Effector memory CD8-positive, alpha-beta T cell (primary cell): Measurements from ENCODE around the gene FRY.

Source experiments
- ATAC-seq: fragments of 150-1000 bp; cut with Tn5 transposase; replicated peaks from 2 replicates; pipeline ENCODE4 v1.10.0; 2021; ENCODE audit warnings: mild to moderate bottlenecking, moderate library complexity
- DNase-seq, 3 experiments: peaks; one replicate each; pipeline ENCODE4 v3.0.0; 2021
- H3K27ac Mint-ChIP-seq, 2 donors: one replicate each; pipeline ENCODE4 v1.8.0; 2022; ENCODE audit warnings: mild to moderate bottlenecking in 2 of 2, mixed read lengths in 2 of 2, moderate library complexity in 2 of 2
- H3K27me3 Mint-ChIP-seq, 2 donors: one replicate each; pipeline ENCODE4 v1.8.0; 2022; ENCODE audit warnings: mixed read lengths in 2 of 2
- H3K36me3 Mint-ChIP-seq: one replicate; pipeline ENCODE4 v1.8.0; 2022; ENCODE audit warnings: mild to moderate bottlenecking, moderate library complexity, mixed read lengths; ENCODE audit not compliant: insufficient read depth
- H3K4me1 Mint-ChIP-seq, 2 donors: one replicate each; pipeline ENCODE4 v1.8.0; 2022; ENCODE audit warnings: low read depth in 2 of 2, mixed read lengths in 2 of 2
- H3K4me3 Mint-ChIP-seq, 2 donors: one replicate each; pipeline ENCODE4 v1.8.0; 2022; ENCODE audit warnings: mild to moderate bottlenecking in 2 of 2, mixed read lengths in 2 of 2, moderate library complexity in 2 of 2
- H3K9me3 Mint-ChIP-seq, 2 donors: one replicate each; pipeline ENCODE4 v1.8.0; 2022; ENCODE audit warnings: mixed read lengths in 2 of 2

Gene FRY

DNA sequence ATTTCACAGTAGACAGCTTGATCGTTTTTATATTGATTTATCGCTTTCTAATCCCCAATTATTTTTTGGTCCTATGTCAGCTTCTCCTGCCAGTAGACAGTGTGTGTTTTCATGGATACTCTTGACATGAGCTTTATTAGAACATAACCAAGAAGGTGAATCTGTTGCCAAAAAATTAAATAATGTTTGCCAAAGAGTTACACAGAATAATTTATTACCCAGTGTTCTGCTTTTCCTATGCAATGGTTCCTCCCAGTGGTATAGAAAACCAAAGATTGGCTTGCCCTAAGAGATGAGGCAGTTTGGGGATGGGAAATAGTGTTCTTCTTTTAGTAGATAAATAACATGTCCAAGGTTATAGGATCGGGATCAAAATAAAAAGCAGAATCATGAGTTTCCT is 8.5 kb upstream of the FRY start:
- ATAC-seq: no peak
- H3K9me3 Mint-ChIP-seq: no peaks in the 10 kb centered on the region
- H3K4me1 Mint-ChIP-seq: no peaks in the 10 kb centered on the region
- no peak overlapping the region for H3K4me3 Mint-ChIP-seq
- no peak overlapping the region for H3K27ac Mint-ChIP-seq
- no peak for DNase-seq
- peaks cover 0 to 9% of the 10 kb centered on the region in 2 donors for H3K27me3 Mint-ChIP-seq
- H3K36me3 Mint-ChIP-seq: no peaks in the 10 kb centered on the region

DNA sequence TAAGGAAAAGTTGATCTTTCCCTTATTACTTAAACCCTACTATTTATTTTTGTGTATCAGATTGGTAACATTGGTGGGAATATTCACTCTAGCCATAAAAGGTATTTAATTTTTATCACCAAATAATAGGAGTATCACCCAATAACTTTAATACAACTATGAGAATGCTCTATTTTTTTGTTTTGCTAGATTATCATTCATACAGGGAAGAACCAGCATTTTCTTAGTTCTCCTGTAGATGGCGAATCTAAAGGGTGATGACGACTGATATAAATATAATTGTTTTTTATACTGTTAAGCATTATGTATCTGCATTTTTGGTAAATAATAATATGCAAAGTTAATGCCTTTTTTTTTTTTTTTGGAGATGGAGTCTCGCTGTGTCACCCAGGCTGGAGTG is 7.9 kb upstream of the FRY start:
- DNase-seq (no peak), ATAC-seq (no peak)
- Mint-ChIP-seq H3K9me3 (no peaks in the 10 kb centered on the region), H3K4me1 (no peaks in the 10 kb centered on the region), H3K4me3 (no peak overlapping the region), H3K27me3 (peaks cover 0 to 13% of the 10 kb centered on the region in 2 donors), H3K27ac (no peak overlapping the region), H3K36me3 (no peaks in the 10 kb centered on the region)

DNA sequence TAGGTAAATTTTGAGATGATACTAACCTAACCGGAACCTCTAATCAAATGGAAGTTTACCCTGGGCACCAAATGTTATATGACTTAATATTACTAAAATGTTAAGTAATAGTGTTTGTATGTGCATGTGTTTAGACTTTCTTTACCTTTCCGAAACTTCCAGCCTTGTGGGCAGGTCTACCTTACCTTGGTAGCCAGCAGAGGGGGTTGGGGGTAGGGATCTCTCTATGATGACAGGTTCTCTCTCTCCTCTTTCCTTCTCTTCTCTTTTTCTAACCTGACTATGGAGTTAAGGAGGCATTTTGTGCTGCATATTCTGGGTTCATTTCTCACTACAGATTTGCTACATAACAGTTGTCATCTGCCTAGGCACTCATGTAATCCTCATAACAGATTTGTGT is 6.8 kb upstream of the FRY start:
- no peak overlapping the region for H3K4me3 Mint-ChIP-seq
- peaks cover 0 to 14% of the 10 kb centered on the region in 2 donors for H3K27me3 Mint-ChIP-seq
- H3K4me1 Mint-ChIP-seq: no peaks in the 10 kb centered on the region
- ATAC-seq (no peak), DNase-seq (no peak)
- H3K9me3 Mint-ChIP-seq: no peaks in the 10 kb centered on the region
- H3K27ac Mint-ChIP-seq: no peak overlapping the region
- H3K36me3 Mint-ChIP-seq: no peaks in the 10 kb centered on the region

DNA sequence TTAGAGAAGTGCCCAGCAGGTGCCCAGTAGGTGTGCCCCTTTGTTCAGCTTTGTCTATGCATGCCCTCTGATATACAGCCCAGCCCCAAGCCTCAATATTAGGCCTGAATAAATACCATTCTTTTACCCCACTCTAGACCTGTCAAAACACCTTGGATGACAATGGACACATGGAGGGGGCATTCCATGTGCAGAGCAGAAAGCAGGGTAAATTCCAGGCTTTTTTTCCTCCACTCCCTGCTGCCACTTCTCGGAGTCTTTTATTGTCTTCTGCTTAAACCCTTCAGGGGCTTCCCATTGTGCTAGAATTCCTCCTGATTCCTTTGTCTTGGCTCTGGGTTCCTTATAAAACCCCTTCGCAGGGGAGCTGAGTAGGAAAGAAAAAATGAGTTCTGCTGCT is 5.8 kb upstream of the FRY start:
- H3K36me3 Mint-ChIP-seq: no peaks in the 10 kb centered on the region
- H3K4me3 Mint-ChIP-seq: no peak overlapping the region
- peaks cover 3% of the 10 kb centered on the region in 2 donors for H3K4me1 Mint-ChIP-seq
- DNase-seq (no peak), ATAC-seq (no peak)
- H3K9me3 Mint-ChIP-seq: no peaks in the 10 kb centered on the region
- H3K27ac Mint-ChIP-seq: no peak overlapping the region
- H3K27me3 Mint-ChIP-seq: peaks cover 0 to 20% of the 10 kb centered on the region in 2 donors

DNA sequence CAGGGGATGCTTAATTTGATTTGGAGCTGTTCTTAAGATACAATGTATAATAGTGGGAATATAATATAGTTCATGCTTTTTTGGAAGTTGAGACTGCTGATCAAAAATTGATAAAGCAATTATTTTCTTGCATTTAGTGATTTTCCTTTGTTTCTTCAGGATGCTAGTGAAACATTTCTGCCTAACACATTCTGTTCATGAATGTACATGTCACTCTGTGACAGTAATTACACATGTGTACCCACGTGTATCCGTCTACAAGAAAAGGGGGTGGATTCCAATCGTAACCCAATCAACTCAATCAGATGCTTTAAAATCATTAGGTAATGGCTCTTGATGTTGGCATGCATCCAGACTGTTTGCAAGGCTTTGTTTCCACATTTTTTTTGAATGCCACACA is 5.0 kb upstream of the FRY start:
- Mint-ChIP-seq H3K4me1 (peaks cover 5 to 11% of the 10 kb centered on the region in 2 donors), H3K36me3 (peaks cover 5% of the 10 kb centered on the region), H3K4me3 (no peak overlapping the region), H3K9me3 (no peaks in the 10 kb centered on the region), H3K27me3 (peaks cover 0 to 26% of the 10 kb centered on the region in 2 donors), H3K27ac (no peak overlapping the region)
- no peak for ATAC-seq
- DNase-seq: no peak

DNA sequence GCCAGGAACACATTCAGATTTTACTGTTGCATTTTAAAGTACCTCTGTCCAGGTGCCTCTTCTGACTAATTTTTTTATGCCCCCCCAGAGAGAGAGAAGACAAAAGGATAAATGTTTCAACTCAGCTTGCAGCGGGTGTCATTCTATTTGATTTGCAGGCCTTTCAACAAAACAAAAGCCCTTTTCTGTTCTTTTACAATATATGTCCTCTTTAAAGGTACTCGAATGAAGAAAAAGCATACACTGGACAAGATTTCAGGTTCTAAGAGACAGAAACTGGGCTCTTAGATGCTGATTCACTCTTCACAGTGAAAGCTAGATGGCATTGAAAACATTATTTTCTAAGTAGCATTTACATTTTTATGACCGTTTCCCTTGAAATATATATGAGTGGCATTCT is 2.9 kb upstream of the FRY start:
- ATAC-seq (no peak), DNase-seq (no peak)
- Mint-ChIP-seq H3K4me3 (no peak overlapping the region), H3K27ac (no peak overlapping the region), H3K36me3 (peaks cover 5% of the 10 kb centered on the region), H3K4me1 (peaks cover 10 to 15% of the 10 kb centered on the region in 2 donors), H3K9me3 (no peaks in the 10 kb centered on the region), H3K27me3 (peaks cover 0 to 37% of the 10 kb centered on the region in 2 donors)

DNA sequence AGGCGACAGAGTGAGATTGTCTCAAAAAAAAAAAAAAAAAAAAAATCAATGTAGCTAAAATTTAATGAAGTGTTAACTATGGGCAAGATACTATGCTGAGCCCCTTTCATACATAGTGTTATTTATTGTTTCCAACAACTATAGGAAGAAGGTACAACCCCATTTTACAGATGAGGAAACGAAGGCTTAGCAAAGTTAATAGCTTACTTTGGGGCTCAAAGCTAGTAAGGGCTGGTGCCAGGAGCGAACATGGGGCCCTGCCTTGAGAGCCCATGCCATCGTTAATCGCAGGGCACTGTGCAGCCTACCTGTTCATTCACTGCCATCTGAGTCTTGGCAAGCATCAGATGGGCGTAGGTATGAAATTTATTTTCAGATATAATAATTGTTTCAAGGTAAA is 1.9 kb upstream of the FRY start:
- DNase-seq: no peak
- H3K4me3 Mint-ChIP-seq: no peak overlapping the region
- peaks cover 5% of the 10 kb centered on the region for H3K36me3 Mint-ChIP-seq
- H3K9me3 Mint-ChIP-seq: no peaks in the 10 kb centered on the region
- H3K4me1 Mint-ChIP-seq: peaks cover 10 to 15% of the 10 kb centered on the region in 2 donors
- ATAC-seq: no peak
- H3K27me3 Mint-ChIP-seq: peaks cover 6 to 46% of the 10 kb centered on the region in 2 donors
- H3K27ac Mint-ChIP-seq: no peak overlapping the region

DNA sequence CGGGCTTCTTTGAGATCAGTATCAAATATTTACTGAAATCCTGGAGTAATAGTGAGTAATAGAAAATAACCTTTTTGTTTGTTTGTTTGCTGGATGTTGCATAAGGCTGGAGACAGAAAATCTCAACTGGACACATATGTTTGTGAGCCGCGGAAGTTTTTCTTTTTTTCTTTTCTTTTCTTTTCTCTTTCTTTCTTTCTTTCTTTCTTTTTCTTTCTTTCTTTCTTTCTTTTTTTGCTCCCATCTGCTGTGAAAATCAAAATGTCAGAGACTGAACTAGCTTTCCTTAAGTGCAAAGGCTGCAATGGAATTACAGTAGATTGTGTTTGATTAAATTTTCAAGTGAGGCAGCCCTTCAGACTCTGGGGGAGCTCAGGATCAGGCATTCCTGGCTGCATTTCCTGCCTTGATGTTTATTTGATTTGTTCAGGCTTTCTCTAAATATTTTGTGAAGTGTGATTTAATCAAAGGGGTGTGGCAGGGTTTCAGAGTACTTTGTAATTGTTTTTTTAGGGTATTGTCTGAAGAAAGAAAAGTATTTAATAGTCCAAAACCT is 319 bp downstream of the FRY start:
- peaks cover 10 to 59% of the 10 kb centered on the region in 2 donors for H3K27me3 Mint-ChIP-seq

DNA sequence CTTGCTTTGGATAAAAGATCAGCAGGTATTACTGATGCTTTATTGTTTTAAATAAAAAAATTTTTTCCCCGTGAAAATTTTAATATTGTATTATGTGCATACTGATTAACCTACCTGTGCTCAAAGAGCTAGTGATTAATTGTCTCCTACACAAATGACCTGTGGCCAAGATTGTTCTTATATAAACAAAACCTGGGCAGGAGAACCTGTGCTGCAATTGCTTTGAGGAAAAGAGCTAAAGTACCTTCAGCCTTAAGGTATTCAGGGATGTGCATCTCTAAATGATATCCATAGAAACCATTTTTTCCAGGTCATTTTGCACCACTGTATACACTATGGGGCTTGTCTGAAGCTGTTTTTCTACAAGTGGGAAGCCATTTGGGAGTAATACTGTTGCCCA is 1.2 kb downstream of the FRY start:
- Mint-ChIP-seq H3K27me3 (peaks cover 10 to 63% of the 10 kb centered on the region in 2 donors), H3K4me3 (peak overlapping the region in 1 of 2 donors; percentile 31), H3K27ac (no peak overlapping the region), H3K9me3 (no peaks in the 10 kb centered on the region), H3K36me3 (peaks cover 5% of the 10 kb centered on the region), H3K4me1 (peaks cover 10 to 18% of the 10 kb centered on the region in 2 donors)
- ATAC-seq (no peak), DNase-seq (no peak)

More for the DNA sequence above, 319 bp downstream of the FRY start:
- Mint-ChIP-seq H3K9me3 (no peaks in the 10 kb centered on the region), H3K36me3 (peaks cover 5% of the 10 kb centered on the region), H3K4me3 (peak overlapping the region; percentile 70 to 77), H3K4me1 (peaks cover 10 to 16% of the 10 kb centered on the region in 2 donors), H3K27ac (peak overlapping the region; percentile 24 to 42)
- ATAC-seq (no peak), DNase-seq (no peak)

DNA sequence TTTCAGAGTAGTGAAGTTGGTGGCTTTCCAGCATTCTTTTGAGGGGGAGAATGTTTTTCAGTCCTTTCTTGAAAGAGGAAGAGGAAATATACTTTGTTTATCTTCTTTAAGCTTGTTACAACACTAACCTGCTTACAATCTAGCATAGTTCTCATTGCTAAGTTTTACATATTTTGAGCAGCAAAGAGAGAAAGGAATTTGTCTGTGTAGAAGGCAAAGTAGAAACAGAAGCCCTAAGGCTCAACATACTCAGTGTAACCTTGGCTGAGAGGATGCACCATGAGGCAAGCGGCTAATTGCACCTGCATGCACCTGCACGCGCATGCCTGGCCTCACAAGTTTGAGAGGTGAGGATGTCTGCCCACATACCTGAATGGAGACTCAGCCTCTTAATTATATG is 2.2 kb downstream of the FRY start:
- DNase-seq: no peak
- Mint-ChIP-seq H3K4me3 (no peak overlapping the region), H3K27ac (no peak overlapping the region), H3K9me3 (no peaks in the 10 kb centered on the region), H3K4me1 (peaks cover 10 to 18% of the 10 kb centered on the region in 2 donors), H3K36me3 (peaks cover 5% of the 10 kb centered on the region), H3K27me3 (peaks cover 10 to 58% of the 10 kb centered on the region in 2 donors)
- no peak for ATAC-seq

DNA sequence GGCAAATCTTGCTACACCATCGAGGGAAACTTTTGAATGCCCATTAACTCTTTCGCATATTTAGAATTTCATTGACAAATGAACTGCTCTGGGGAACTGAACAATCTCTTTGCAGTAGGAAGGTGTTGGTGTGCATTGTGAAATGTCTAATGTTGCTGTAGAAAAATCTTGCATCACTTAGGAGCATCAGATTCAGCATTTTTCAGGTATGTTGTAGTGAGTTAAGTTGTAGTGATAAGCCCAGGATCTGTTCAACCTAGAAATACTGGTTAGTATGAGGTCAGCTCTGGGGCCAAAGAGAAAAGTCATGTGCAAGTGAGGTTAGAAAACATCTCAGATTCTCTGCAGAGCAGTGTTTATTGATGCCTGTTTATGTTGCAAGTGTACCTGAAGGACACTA is 4.1 kb downstream of the FRY start:
- peaks cover 7 to 15% of the 10 kb centered on the region in 2 donors for H3K4me1 Mint-ChIP-seq
- H3K4me3 Mint-ChIP-seq: no peak overlapping the region
- DNase-seq (no peak), ATAC-seq (no peak)
- no peak overlapping the region for H3K27ac Mint-ChIP-seq
- peaks cover 5% of the 10 kb centered on the region for H3K36me3 Mint-ChIP-seq
- no peaks in the 10 kb centered on the region for H3K9me3 Mint-ChIP-seq
- H3K27me3 Mint-ChIP-seq: peaks cover 10 to 51% of the 10 kb centered on the region in 2 donors

DNA sequence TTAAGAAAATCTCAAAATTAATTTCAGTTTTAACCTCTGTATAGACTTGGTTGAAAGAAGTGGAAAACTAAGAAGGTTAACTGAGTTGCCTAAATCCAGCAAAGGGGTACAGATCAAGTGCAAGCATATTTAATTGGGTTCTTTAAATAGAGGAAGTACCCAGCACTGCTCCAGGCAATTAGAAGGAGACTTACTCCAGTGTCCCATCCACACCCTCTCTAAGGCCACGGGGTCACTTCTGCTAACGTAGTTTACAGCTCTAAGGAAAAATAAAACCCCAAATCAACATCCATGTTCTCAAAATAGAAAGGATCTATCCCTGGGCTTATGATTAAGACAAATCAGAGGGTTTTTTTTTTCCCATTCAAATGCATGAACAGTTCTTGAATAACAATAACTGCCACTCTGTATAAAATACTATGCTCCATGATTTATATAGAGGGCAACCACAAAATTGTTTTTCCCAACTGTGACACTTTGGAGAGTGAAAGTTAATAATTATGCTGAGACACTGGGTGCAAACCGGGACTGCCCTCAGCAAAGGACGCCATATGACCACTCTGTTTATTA is 4.6 kb downstream of the FRY start:
- peaks cover 5 to 12% of the 10 kb centered on the region in 2 donors for H3K4me1 Mint-ChIP-seq
- H3K27ac Mint-ChIP-seq: no peak overlapping the region
- DNase-seq: no peak
- H3K9me3 Mint-ChIP-seq: no peaks in the 10 kb centered on the region
- no peak for ATAC-seq
- no peak overlapping the region for H3K4me3 Mint-ChIP-seq
- H3K36me3 Mint-ChIP-seq: peaks cover 4% of the 10 kb centered on the region
- H3K27me3 Mint-ChIP-seq: peaks cover 10 to 48% of the 10 kb centered on the region in 2 donors

DNA sequence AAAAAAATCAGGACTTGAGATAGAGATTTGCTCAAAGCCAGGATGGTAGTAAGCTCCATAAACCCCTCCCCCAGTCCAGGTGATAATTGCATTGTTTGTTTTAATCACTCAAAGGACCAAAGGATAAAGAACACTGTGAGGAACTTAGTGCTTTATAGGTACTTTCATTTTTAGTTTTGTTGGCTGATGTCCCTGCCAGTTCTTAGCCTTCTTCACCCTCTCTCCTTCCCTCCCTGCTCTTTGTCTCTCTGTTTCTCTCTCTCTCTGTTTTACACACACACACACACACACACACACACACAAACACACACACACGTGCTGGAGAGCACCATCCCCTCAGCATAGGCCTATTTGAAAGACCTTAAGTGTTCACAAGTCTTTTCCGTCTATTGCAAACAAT is 5.2 kb downstream of the FRY start:
- H3K4me3 Mint-ChIP-seq: no peak overlapping the region
- H3K27me3 Mint-ChIP-seq: peaks cover 10 to 44% of the 10 kb centered on the region in 2 donors
- no peaks in the 10 kb centered on the region for H3K36me3 Mint-ChIP-seq
- H3K4me1 Mint-ChIP-seq: peaks cover 5 to 6% of the 10 kb centered on the region in 2 donors
- no peak for DNase-seq
- H3K9me3 Mint-ChIP-seq: no peaks in the 10 kb centered on the region
- no peak for ATAC-seq
- H3K27ac Mint-ChIP-seq: peak overlapping the region in 1 of 2 donors; percentile 39

DNA sequence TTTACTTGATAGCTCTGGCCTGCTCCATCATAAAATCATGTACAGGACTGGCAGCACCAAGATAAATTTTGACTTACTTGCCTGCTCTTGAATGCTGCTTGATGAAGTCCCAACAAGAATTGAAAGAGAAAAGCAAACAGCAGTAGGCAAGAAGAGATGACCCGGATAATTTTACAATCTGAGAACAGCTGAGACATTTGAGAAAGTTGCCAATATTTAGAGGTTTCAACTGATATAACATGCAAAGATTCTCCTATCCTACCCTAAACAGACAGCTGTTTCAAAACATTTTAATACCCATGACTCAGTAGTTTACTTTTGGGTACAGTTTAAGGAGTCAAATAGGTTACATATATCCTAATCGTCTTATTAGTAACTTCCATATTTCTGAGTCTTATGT is 5.9 kb downstream of the FRY start:
- H3K4me1 Mint-ChIP-seq: peaks cover 3% of the 10 kb centered on the region in 2 donors
- ATAC-seq (no peak), DNase-seq (no peak)
- no peak overlapping the region for H3K4me3 Mint-ChIP-seq
- H3K27ac Mint-ChIP-seq: no peak overlapping the region
- peaks cover 10 to 37% of the 10 kb centered on the region in 2 donors for H3K27me3 Mint-ChIP-seq
- H3K36me3 Mint-ChIP-seq: no peaks in the 10 kb centered on the region
- H3K9me3 Mint-ChIP-seq: no peaks in the 10 kb centered on the region
